GM12872 (cell line): Measurements from ENCODE around the gene IL16.

Source experiments
- CTCF ChIP-seq: IDR thresholded peaks from 3 replicates; pipeline ENCODE4 v1.5.1; 2011; ENCODE audit warnings: low read depth, mild to moderate bottlenecking, low read length, moderate library complexity; ENCODE audit not compliant: insufficient read depth

Gene IL16

GRCh38 chr15:81297603-81298575 is 101.2 kb downstream of the IL16 start:
- no peak for TF ChIP-seq CTCF

- TF ChIP-seq CTCF, result no peak
Observed at GRCh38 chr15:81298611-81299010, 101.9 kb downstream of the IL16 start.

- TF ChIP-seq CTCF, result no peak
Observed at GRCh38 chr15:81299156-81299555, 102.5 kb downstream of the IL16 start.

- no peak for TF ChIP-seq CTCF
Observed at GRCh38 chr15:81299630-81300273, 103.1 kb downstream of the IL16 start.

- TF ChIP-seq CTCF, result no peak
Observed at GRCh38 chr15:81301385-81301784, 104.7 kb downstream of the IL16 start.

- TF ChIP-seq CTCF, result no peak
Observed at GRCh38 chr15:81301815-81302399, 105.2 kb downstream of the IL16 start.

GRCh38 chr15:81302701-81303109 is 106.0 kb downstream of the IL16 start:
- TF ChIP-seq CTCF, result no peak
